Endothelial cell of umbilical vein (primary cell): ENCODE measurements around the gene GRK5. TPM values are rescaled to one million over a fixed set of nuclear protein-coding genes. Genes with fewer than 3 reads are reported as not detected.

Source experiments
- BruUV-seq: library from RNA; stranded (reverse); fragments of 400-500 nt; replicated peaks from 2 replicates; lab custom pipeline; 2021; lab: Mats Ljungman, UMichigan
- CTCF ChIA-PET: fragments of 300-600, 350-600 bp; sonication (Branson Sonifier 250); formaldehyde crosslinking; loops from one replicate; lab custom pipeline; 2021; ENCODE audit warnings: antibody characterized with exemption, inconsistent platforms; lab: Charles Lee
- POLR2A ChIA-PET: fragments of 300-600, 350-600 bp; sonication (Branson Sonifier 250); formaldehyde crosslinking; loops from one replicate; lab custom pipeline; 2021; ENCODE audit warnings: antibody characterized with exemption, inconsistent platforms; lab: Charles Lee
- DNase-seq: peaks from one replicate; pipeline ENCODE4 v3.0.0-alpha.2; 2011; ENCODE audit warnings: low read depth, low spot score
- FAIRE-seq: peaks from 2 replicates; lab custom pipeline; 2011; peaks lifted over from hg19 to GRCh38; lab: Jason Lieb, UNC
- H2AFZ ChIP-seq: 2 replicates; pipeline ENCODE4 v1.6.0; 2012; ENCODE audit warnings: low read depth, low read length, control low read depth, inconsistent platforms
- H3K27ac ChIP-seq: 2 replicates; pipeline ENCODE4 v1.5.1; 2011; ENCODE audit warnings: low read depth, mild to moderate bottlenecking, control low read depth, low read length, moderate library complexity; ENCODE audit not compliant: insufficient read depth
- H3K27me3 ChIP-seq, 2 experiments: 2 replicates each; pipeline versions ENCODE4 v1.6.0 to v1.6.1; 2011; ENCODE audit warnings: low read length in 2 of 2, mixed read lengths in 1 of 2; ENCODE audit not compliant: control insufficient read depth in 2 of 2, insufficient read depth in 2 of 2
- H3K36me3 ChIP-seq, 2 experiments: 2 replicates in 1 of 2; 3 replicates in 1 of 2; pipeline ENCODE4 v1.5.1; 2011; ENCODE audit warnings: low read length in 2 of 2, mild to moderate bottlenecking in 1 of 2, moderate library complexity in 1 of 2; ENCODE audit not compliant: control insufficient read depth in 2 of 2, insufficient read depth in 2 of 2; ENCODE audit errors: extremely low read depth in 1 of 2
- H3K4me1 ChIP-seq: 3 replicates; pipeline ENCODE4 v1.5.1; 2011; ENCODE audit warnings: mild to moderate bottlenecking, low read length; ENCODE audit not compliant: control insufficient read depth, insufficient read depth; ENCODE audit errors: extremely low read depth
- H3K4me2 ChIP-seq: 2 replicates; pipeline ENCODE4 v1.6.1; 2011; ENCODE audit warnings: low read length, control low read depth, mixed read lengths; ENCODE audit not compliant: insufficient read depth
- H3K4me3 ChIP-seq, 3 experiments: fragments of 200-600 bp in 1 of 3; sonication (generic), shearing (Covaris generic) in 1 of 3; replicated peaks in 1 of 3; 2 replicates each; pipeline ENCODE4 v1.5.1; 2011 to 2016; ENCODE audit warnings: control low read depth in 3 of 3, low read length in 3 of 3, mild to moderate bottlenecking in 2 of 3, inconsistent platforms in 1 of 3, low read depth in 1 of 3, moderate library complexity in 1 of 3; ENCODE audit not compliant: insufficient read depth in 1 of 3
- H3K79me2 ChIP-seq: 2 replicates; pipeline ENCODE4 v1.6.0; 2012; ENCODE audit warnings: low read length, inconsistent platforms; ENCODE audit not compliant: control insufficient read depth, insufficient read depth
- H3K9ac ChIP-seq: replicated peaks from 2 replicates; pipeline ENCODE3; 2011; ENCODE audit warnings: low read length, control low read depth; ENCODE audit not compliant: insufficient read depth; ENCODE audit errors: extremely low read depth
- H3K9me1 ChIP-seq: replicated peaks from 3 replicates; pipeline ENCODE4 v1.6.0; 2011; ENCODE audit warnings: mild to moderate bottlenecking, low read length; ENCODE audit not compliant: control insufficient read depth, insufficient read depth; ENCODE audit errors: extremely low read depth
- H3K9me3 ChIP-seq: replicated peaks from 2 replicates; pipeline ENCODE4 v1.5.1; 2012; ENCODE audit warnings: low read length, inconsistent platforms; ENCODE audit not compliant: control insufficient read depth, insufficient read depth
- H4K20me1 ChIP-seq: replicated peaks from 2 replicates; pipeline ENCODE3; 2011; ENCODE audit warnings: mild to moderate bottlenecking, low read length; ENCODE audit not compliant: control insufficient read depth, insufficient read depth; ENCODE audit errors: extremely low read depth
- CTCF ChIP-seq, 2 donors: IDR thresholded peaks; 1 replicate in 1 of 2; 2 replicates in 1 of 2; pipeline ENCODE4 v1.5.1; 2011; ENCODE audit warnings: low read length in 2 of 2, mild to moderate bottlenecking in 2 of 2, moderate library complexity in 2 of 2, control low read depth in 1 of 2, inconsistent platforms in 1 of 2, low read depth in 1 of 2; ENCODE audit not compliant: insufficient read depth in 1 of 2; ENCODE audit errors: extremely low read depth in 1 of 2
- EZH2 ChIP-seq: IDR thresholded peaks from 2 replicates; pipeline ENCODE4 v1.6.1; 2012; ENCODE audit warnings: borderline replicate concordance, low read depth, mild to moderate bottlenecking, moderate library complexity, low read length, inconsistent platforms; ENCODE audit not compliant: severe bottlenecking
- FOS ChIP-seq: IDR thresholded peaks from 2 replicates; pipeline ENCODE4 v1.6.1; 2011; ENCODE audit warnings: mild to moderate bottlenecking, low read length, moderate library complexity, borderline replicate concordance; ENCODE audit not compliant: insufficient read depth
- GATA2 ChIP-seq: IDR thresholded peaks from 2 replicates; pipeline ENCODE4 v1.7.0; 2011; ENCODE audit warnings: low read depth, mild to moderate bottlenecking, moderate library complexity, mixed read lengths, low read length; ENCODE audit not compliant: insufficient read length, insufficient read depth
- JUN ChIP-seq: IDR thresholded peaks from 2 replicates; pipeline ENCODE4 v1.6.1; 2011; ENCODE audit warnings: borderline replicate concordance, low read depth; ENCODE audit not compliant: insufficient read length, insufficient read depth
- MAX ChIP-seq: IDR thresholded peaks from 2 replicates; pipeline ENCODE4 v1.6.1; 2011; ENCODE audit not compliant: insufficient read depth, insufficient read length
- MYC ChIP-seq: IDR thresholded peaks from one replicate; pipeline ENCODE4 v1.6.1; 2011; ENCODE audit warnings: mild to moderate bottlenecking, low read depth, low read length
- POLR2A ChIP-seq: IDR thresholded peaks from 2 replicates; pipeline ENCODE4 v1.6.1; 2012; ENCODE audit warnings: low read depth, mild to moderate bottlenecking, control low read depth, low read length
- POLR2AphosphoS5 ChIP-seq: IDR thresholded peaks from 2 replicates; pipeline ENCODE4 v1.6.1; 2012; ENCODE audit warnings: low read depth, mild to moderate bottlenecking, control low read depth, low read length, moderate library complexity; ENCODE audit not compliant: insufficient read depth
- dilution Hi-C: fragments of 300-500 bp; cut with MboI; formaldehyde crosslinking; loops from one replicate; pipeline ENCODE4 v1.15.0; 2019; ENCODE audit warnings: low sequenced_read_pairs; ENCODE audit not compliant: extremely low pct_ligation_motif_present
- intact Hi-C: fragments of 100-400 bp; cut with micrococcal nuclease; formaldehyde crosslinking; loops from one replicate; pipeline ENCODE4 v1.10.0; 2022
- polyA plus RNA-seq, 4 experiments: library from polyadenylated mRNA; depleted of rRNA in 3 of 4; stranded (reverse) in 3 of 4; unstranded in 1 of 4; fragments of >200 nt; gene quantifications; 2 replicates each; pipeline versions ENCODE4 v1.2.1 to v1.2.3, GENCODE V29; 2011 to 2012; ENCODE audit warnings: missing spikeins in 1 of 4
- total RNA-seq: library from RNA; stranded (reverse); gene quantifications from 2 replicates; pipeline ENCODE4 v1.2.3, GENCODE V29; 2021

Gene GRK5
- total and polyA plus RNA-seq, 2 donors (not counting 3 experiments of a cell fraction or from before 2014, with no cell fraction given): 13.1 to 29.5 TPM

GRCh38 chr10:119248681-119249080 is 41.3 kb downstream of the GRK5 start:
- Histone ChIP-seq H3K4me3 (no peak overlapping the region), H2AFZ (no peak overlapping the region), H3K9me3 (no peaks in the 10 kb centered on the region), H3K27ac (no peak overlapping the region), H4K20me1 (no peaks in the 10 kb centered on the region), H3K4me2 (no peak overlapping the region), H3K9me1 (no peaks in the 10 kb centered on the region), H3K36me3 (no peaks in the 10 kb centered on the region), H3K27me3 (no peaks in the 10 kb centered on the region), H3K79me2 (peaks cover 3% of the 10 kb centered on the region), H3K9ac (no peak overlapping the region), H3K4me1 (peaks cover 55% of the 10 kb centered on the region)
- TF ChIP-seq MAX (no peak), EZH2 (no peak), CTCF (IDR thresholded peaks at IDR 0.05; ENCODE audit: extremely low read depth in 1 of 2, insufficient read depth in 1 of 2, low read depth in 1 of 2, low read length in 2 of 2) (no peak), JUN (no peak), FOS (no peak), POLR2AphosphoS5 (no peak), POLR2A (no peak), GATA2 (no peak), MYC (no peak)
- DNase-seq (no peak), FAIRE-seq (no peak)
- ChIA-PET CTCF (interaction anchor here (1.3 to 2.2 kb wide), 2 partner anchors 39 to 241 kb away, joined by 3 to 4 read pairs; no protein-coding TSS in a partner anchor), POLR2A (no interaction called here)
- dilution Hi-C loops (no loop called here), intact Hi-C loops (no loop called here)
- no TSS peak for BruUV-seq
